ENCODE data around the gene MGST3.

MGST3 gene

DNA sequence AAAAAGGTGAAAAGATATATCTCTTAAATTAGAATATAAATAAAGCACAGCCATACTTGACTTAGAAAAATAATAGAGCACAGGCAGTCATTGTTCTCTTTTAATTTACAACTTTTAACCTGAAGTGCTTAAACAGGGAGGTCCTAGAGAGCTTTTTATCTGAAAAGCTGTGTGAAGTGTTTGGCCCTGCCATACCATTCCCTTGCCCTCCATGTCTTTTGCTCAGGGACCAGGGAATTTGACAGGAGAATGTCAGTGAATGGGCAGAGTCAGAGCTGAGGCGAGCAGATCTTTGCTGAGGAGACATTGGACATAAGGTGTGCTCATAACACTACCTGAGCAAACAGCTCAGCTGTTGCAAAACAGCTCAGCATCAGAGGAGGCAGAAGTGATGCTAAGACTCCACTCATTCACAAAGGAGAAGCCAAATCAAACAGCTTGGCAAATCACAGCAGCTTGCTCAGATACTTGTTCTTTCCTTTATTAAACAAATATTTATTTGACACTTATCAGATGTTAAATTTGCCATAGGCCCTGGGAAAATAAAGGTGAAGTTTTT is 14.9 kb upstream of the MGST3 start:
- no peak for TF ChIP-seq EZH2phosphoT487 (IDR thresholded peaks at IDR 0.05; ENCODE audit: borderline replicate concordance, low read length)
- TF ChIP-seq, protein P1, sequence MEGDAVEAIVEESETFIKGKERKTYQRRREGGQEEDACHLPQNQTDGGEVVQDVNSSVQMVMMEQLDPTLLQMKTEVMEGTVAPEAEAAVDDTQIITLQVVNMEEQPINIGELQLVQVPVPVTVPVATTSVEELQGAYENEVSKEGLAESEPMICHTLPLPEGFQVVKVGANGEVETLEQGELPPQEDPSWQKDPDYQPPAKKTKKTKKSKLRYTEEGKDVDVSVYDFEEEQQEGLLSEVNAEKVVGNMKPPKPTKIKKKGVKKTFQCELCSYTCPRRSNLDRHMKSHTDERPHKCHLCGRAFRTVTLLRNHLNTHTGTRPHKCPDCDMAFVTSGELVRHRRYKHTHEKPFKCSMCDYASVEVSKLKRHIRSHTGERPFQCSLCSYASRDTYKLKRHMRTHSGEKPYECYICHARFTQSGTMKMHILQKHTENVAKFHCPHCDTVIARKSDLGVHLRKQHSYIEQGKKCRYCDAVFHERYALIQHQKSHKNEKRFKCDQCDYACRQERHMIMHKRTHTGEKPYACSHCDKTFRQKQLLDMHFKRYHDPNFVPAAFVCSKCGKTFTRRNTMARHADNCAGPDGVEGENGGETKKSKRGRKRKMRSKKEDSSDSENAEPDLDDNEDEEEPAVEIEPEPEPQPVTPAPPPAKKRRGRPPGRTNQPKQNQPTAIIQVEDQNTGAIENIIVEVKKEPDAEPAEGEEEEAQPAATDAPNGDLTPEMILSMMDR (IDR thresholded peaks at IDR 0.05; ENCODE audit: low read depth, low read length, poor library complexity, severe bottlenecking) = no peak
- Histone ChIP-seq H3K9me2 (replicated peaks; ENCODE audit: control insufficient read depth, low read length) (no peaks in the 10 kb centered on the region), H3K27me3 (ENCODE audit: control insufficient read depth, low read length) (peaks cover 19% of the 10 kb centered on the region), H3K79me2 (ENCODE audit: control insufficient read depth, low read length) (no peaks in the 10 kb centered on the region), H3K4me2 (ENCODE audit: low read length) (no peak overlapping the region), H3K27ac (ENCODE audit: low read depth, low read length) (no peak overlapping the region), H3K4me3 (ENCODE audit: low read length) (no peak overlapping the region), H3F3A (ENCODE audit: control insufficient read depth, insufficient read depth) (no peaks in the 10 kb centered on the region), H3K36me3 (ENCODE audit: control insufficient read depth, low read length) (no peaks in the 10 kb centered on the region), H3K4me1 (ENCODE audit: control insufficient read depth, low read length) (peaks cover 3% of the 10 kb centered on the region; the same call in 1 of the 2 replicates), H4K20me1 (ENCODE audit: control insufficient read depth, insufficient read depth, low read depth, low read length) (no peaks in the 10 kb centered on the region), H3K9me3 (ENCODE audit: control insufficient read depth, insufficient read depth, low read length) (peaks cover 5% of the 10 kb centered on the region)

DNA sequence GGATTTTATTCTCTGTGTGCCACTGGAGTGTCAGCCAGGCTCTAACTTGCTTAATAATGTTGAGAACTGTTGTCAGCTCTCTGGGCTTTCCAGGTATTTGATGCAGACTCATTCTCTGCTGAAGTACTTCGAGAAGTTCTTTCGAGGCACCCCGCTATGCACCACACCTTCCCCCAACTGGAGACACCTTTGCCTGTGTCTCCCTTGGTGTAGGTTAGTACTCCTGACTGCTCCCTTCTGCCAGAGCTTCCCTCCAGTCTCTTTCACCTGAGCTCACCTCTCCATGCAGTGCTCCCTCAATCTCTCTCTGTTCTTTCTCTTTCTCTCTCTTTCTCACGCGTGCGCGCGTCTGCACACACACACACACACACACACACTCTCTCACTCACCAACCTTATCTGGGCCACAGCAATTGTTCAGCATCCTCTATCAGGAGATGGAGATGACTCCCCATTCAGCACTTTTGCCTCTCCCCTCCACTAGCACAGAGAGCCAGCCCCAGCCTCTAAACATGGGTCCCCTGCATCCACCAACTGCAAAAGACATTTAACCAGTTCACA is 14.0 kb upstream of the MGST3 start:
- Histone ChIP-seq H3K27me3 (ENCODE audit: control insufficient read depth, low read length) (peaks cover 19% of the 10 kb centered on the region), H3K27ac (ENCODE audit: low read depth, low read length) (no peak overlapping the region), H3K4me1 (ENCODE audit: control insufficient read depth, low read length) (peaks cover 2% of the 10 kb centered on the region; the same call in 1 of the 2 replicates), H3K36me3 (ENCODE audit: control insufficient read depth, low read length) (no peaks in the 10 kb centered on the region), H3K4me2 (ENCODE audit: low read length) (no peak overlapping the region), H3K79me2 (ENCODE audit: control insufficient read depth, low read length) (no peaks in the 10 kb centered on the region), H3K9me3 (ENCODE audit: control insufficient read depth, insufficient read depth, low read length) (peaks cover 5% of the 10 kb centered on the region), H3K4me3 (ENCODE audit: low read length) (no peak overlapping the region), H4K20me1 (ENCODE audit: control insufficient read depth, insufficient read depth, low read depth, low read length) (no peaks in the 10 kb centered on the region), H3F3A (ENCODE audit: control insufficient read depth, insufficient read depth) (no peaks in the 10 kb centered on the region), H3K9me2 (replicated peaks; ENCODE audit: control insufficient read depth, low read length) (no peaks in the 10 kb centered on the region)
- TF ChIP-seq, protein P1 (IDR thresholded peaks at IDR 0.05; ENCODE audit: low read depth, low read length, poor library complexity, severe bottlenecking) = no peak
- TF ChIP-seq EZH2phosphoT487 (IDR thresholded peaks at IDR 0.05; ENCODE audit: borderline replicate concordance, low read length) = no peak

DNA sequence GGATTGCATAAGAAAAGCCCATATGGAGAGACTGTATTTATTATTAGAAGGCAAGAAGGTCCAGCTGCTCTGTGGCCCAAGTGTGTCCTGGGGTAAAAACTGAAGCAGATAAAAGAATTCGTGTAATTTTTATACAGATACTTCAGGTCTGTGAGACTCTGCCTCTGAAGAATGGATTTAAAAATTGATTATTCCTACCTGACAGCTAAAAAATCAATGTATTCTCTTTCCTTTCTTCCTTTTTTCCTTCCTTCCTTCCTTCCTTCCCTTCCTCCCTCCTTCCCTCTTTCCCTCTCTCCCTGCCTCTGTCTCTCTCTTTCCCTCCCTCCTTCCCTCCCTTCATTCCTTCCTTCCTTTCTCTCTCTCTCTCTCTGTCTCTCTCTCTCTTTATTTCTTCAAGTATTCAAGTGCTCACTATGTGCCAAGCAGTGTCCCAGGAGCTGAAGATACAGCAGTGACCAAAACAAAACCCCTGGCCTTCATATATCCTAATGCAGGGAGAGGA is 11.3 kb upstream of the MGST3 start:
- Histone ChIP-seq H3K4me1 (ENCODE audit: control insufficient read depth, low read length) (no peaks in the 10 kb centered on the region), H3K9me2 (replicated peaks; ENCODE audit: control insufficient read depth, low read length) (no peaks in the 10 kb centered on the region), H3K27me3 (ENCODE audit: control insufficient read depth, low read length) (peaks cover 18% of the 10 kb centered on the region), H3F3A (ENCODE audit: control insufficient read depth, insufficient read depth) (no peaks in the 10 kb centered on the region), H4K20me1 (ENCODE audit: control insufficient read depth, insufficient read depth, low read depth, low read length) (no peaks in the 10 kb centered on the region), H3K9me3 (ENCODE audit: control insufficient read depth, insufficient read depth, low read length) (no peaks in the 10 kb centered on the region), H3K79me2 (ENCODE audit: control insufficient read depth, low read length) (no peaks in the 10 kb centered on the region), H3K4me2 (ENCODE audit: low read length) (no peak overlapping the region), H3K27ac (ENCODE audit: low read depth, low read length) (no peak overlapping the region), H3K4me3 (ENCODE audit: low read length) (no peak overlapping the region), H3K36me3 (ENCODE audit: control insufficient read depth, low read length) (no peaks in the 10 kb centered on the region)
- TF ChIP-seq, protein P1 (IDR thresholded peaks at IDR 0.05; ENCODE audit: low read depth, low read length, poor library complexity, severe bottlenecking) = no peak
- TF ChIP-seq EZH2phosphoT487 (IDR thresholded peaks at IDR 0.05; ENCODE audit: borderline replicate concordance, low read length) = no peak

Data from DOHH2 (cell line).